Hematopoietic multipotent progenitor cell treated with erythropoietin and hydrocortisone succinate and interleukin-3 and kit ligand, for 4 days (in vitro differentiated cells): Measurements from ENCODE around the gene CPM.
"Not testable (repeated sequence)": the region's sequence is repeated elsewhere in the genome, so short reads cannot be mapped to it uniquely, and the experiment has no call there.

Source experiments
- DNase-seq: peaks from one replicate; pipeline ENCODE4 v3.0.0-alpha.2; 2015

CPM gene

GRCh38 chr12:68844788-68845695 is 87.9 kb downstream of the CPM start:
- peak; percentile 44 for DNase-seq

- no peak for DNase-seq
Measured at GRCh38 chr12:68844318-68844745, 88.6 kb downstream of the CPM start.

- DNase-seq = no peak
Measured at GRCh38 chr12:68842784-68843567, 90.0 kb downstream of the CPM start.

- DNase-seq = no peak
Measured at GRCh38 chr12:68842123-68842522, 90.8 kb downstream of the CPM start.

- no peak for DNase-seq
Measured at GRCh38 chr12:68841717-68842116, 91.3 kb downstream of the CPM start.

GRCh38 chr12:68841175-68841574 is 91.8 kb downstream of the CPM start:
- DNase-seq = not testable (repeated sequence)

- DNase-seq = no peak
Measured at GRCh38 chr12:68839183-68840147, 93.5 kb downstream of the CPM start.

- DNase-seq = no peak
Measured at GRCh38 chr12:68838046-68838886, 94.7 kb downstream of the CPM start.

- no peak for DNase-seq
Measured at GRCh38 chr12:68837215-68837614, 95.8 kb downstream of the CPM start.

- no peak for DNase-seq
Measured at GRCh38 chr12:68835333-68835908, 97.5 kb downstream of the CPM start.

GRCh38 chr12:68833508-68833907 is 99.5 kb downstream of the CPM start:
- no peak for DNase-seq

- no peak for DNase-seq
Measured at GRCh38 chr12:68832504-68832867, 100.5 kb downstream of the CPM start.

GRCh38 chr12:68831751-68832503 is 101.0 kb downstream of the CPM start:
- DNase-seq = no peak

- DNase-seq = no peak
Measured at GRCh38 chr12:68831272-68831671, 101.7 kb downstream of the CPM start.

GRCh38 chr12:68828672-68829068 is 104.3 kb downstream of the CPM start:
- DNase-seq = no peak

GRCh38 chr12:68827895-68828671 is 104.9 kb downstream of the CPM start:
- no peak for DNase-seq

GRCh38 chr12:68825569-68826217 is 107.3 kb downstream of the CPM start:
- DNase-seq = no peak

- no peak for DNase-seq
Measured at GRCh38 chr12:68824597-68825250, 108.2 kb downstream of the CPM start.

GRCh38 chr12:68824131-68824530 is 108.8 kb downstream of the CPM start:
- no peak for DNase-seq
